Psoas muscle (tissue), 8 donors: Measurements from ENCODE around the gene TCERG1L. TPM values are rescaled to one million over a fixed set of nuclear protein-coding genes. Genes with fewer than 3 reads are reported as not detected.
"Not testable (repeated sequence)": the region's sequence is repeated elsewhere in the genome, so short reads cannot be mapped to it uniquely, and the experiment has no call there.

Source experiments
- ATAC-seq, 4 donors: fragments of 200-7000 bp; cut with Tn5 transposase; one replicate each; pipeline ENCODE4 v1.9.1; 2020; ENCODE audit warnings: moderate library complexity in 3 of 4, mild to moderate bottlenecking in 2 of 4
- DNase-seq, 2 donors: peaks; one replicate each; pipeline ENCODE4 v3.0.0-alpha.2; 2020
- H3K27ac ChIP-seq: fragments of 200-600 bp; one replicate; pipeline ENCODE4 v1.8.0; 2022
- H3K27me3 ChIP-seq, 3 donors: fragments of 200-600 bp in 1 of 3; one replicate each; pipeline versions ENCODE4 v1.6.1 to v1.8.0; 2013 to 2022; ENCODE audit warnings: low read length in 2 of 3, mild to moderate bottlenecking in 2 of 3, moderate library complexity in 1 of 3; ENCODE audit not compliant: insufficient read depth in 3 of 3
- H3K36me3 ChIP-seq, 2 donors: fragments of 200-600 bp in 1 of 2; one replicate each; pipeline versions ENCODE4 v1.6.1 to v1.8.0; 2013 to 2022; ENCODE audit warnings: low read depth in 1 of 2, mild to moderate bottlenecking in 1 of 2, moderate library complexity in 1 of 2; ENCODE audit not compliant: insufficient read depth in 1 of 2
- H3K4me1 ChIP-seq: fragments of 200-600 bp; one replicate; pipeline ENCODE4 v1.8.0; 2022
- H3K4me3 ChIP-seq: fragments of 200-600 bp; one replicate; pipeline ENCODE4 v1.8.0; 2022; ENCODE audit warnings: mild to moderate bottlenecking
- H3K9me3 ChIP-seq: fragments of 200-600 bp; one replicate; pipeline ENCODE4 v1.8.0; 2022
- CTCF ChIP-seq: fragments of 200-600 bp; IDR thresholded peaks from one replicate; pipeline ENCODE4 v1.8.0; 2022; ENCODE audit warnings: antibody characterized with exemption
- WGBS, 3 donors: extraction: QIAGEN DNeasy Blood & Tissue Kit; methylation state at CpG; one replicate each; pipeline versions ENCODE4 v1.1.6 to v1.1.7; 2013; 5-methylcytosine and 5-hydroxymethylcytosine counted together
- intact Hi-C, 2 donors: fragments of 100-400 bp; cut with DNase I; formaldehyde crosslinking; loops; one replicate each; pipeline versions ENCODE4 v1.11.0 to v1.14.2; 2022
- polyA plus RNA-seq, 3 donors: library from polyadenylated mRNA; stranded (reverse); fragments of 200-250 nt; gene quantifications; one replicate each; pipeline ENCODE4 v1.2.3, GENCODE V29; 2013
- total RNA-seq, 4 donors: library from RNA; stranded (reverse); fragmentation: NEBNext Ultra II Directional in 2 of 4; extraction: Animal tissue kit (Norgen Biotek cat#: 25700) in 2 of 4; gene quantifications; one replicate each; pipeline versions ENCODE4 v1.2.1 to v1.2.4, GENCODE V29; 2021 to 2023
- donor health status: healthy with polysubstance abuse.
- donor health status: DM: no; HTN: no; CAD: no; lungs with moderate emphysema.
- donor health status: Bipolar disorder and iron deficiency.
- donor health status: healthy.
- donor health status: DM: yes; HTN: yes; CAD: no.
- donor health status: DM: no; HTN: no; CAD: no.
- donor health status: DM: no; HTN: no; CAD: no.
- donor health status: DM: yes; HTN: yes; CAD: no.

TCERG1L gene
- total and polyA plus RNA-seq, 7 donors: 0.01 TPM; not detected in 6

DNA sequence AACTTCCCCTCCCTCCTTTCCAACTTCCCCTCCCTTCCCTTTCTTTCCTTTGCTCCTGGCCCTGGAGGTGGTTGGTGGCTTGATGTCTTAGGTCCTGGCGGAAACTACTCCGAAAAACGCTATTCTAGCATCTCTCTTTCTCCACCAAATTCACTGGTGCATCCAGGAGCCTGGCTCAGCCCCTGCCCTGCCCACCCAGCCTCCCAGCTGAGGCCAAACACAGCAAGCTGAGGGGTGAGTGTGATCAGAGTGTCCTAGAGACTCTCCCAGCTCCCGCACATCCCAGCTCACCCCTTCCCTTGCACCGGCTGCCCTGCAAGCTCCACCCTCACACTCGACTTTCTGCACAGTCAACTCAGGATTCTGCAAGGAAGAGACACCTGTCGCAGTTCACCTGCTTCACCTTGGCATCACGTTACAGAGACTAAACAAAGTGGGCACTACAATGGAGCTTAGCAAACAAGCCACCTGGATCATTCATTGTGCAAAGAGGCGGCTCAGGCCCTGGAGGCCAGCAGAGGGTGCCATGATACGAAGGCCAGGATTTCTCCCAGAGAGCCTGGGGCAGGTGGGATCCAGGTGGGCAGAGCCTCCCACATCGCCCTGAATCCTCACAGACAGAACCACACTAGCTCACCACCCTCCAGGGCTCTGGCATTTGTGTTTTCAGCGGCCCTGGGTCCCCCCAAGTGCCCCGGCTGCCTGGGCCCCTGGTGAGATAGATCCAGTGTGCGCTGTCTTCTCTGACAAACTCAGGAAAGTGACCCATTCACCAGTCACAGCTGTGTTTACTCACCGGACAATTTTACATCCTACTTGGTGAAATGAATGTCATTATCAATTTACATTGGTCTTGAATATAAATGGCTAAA lies 169.6 kb downstream of the TCERG1L start:
- H3K27me3 ChIP-seq: peaks cover 0 to 39% (median 3%) of the 10 kb centered on the region in 3 donors
- DNase-seq (no peak), ATAC-seq (no peak)
- intact Hi-C loops: no loop called here
- 89 to 93% (median 91%) methylated on average over 15 of the region's 15 CpGs for WGBS, 3 donors
- H3K4me1 ChIP-seq: no peaks in the 10 kb centered on the region
- H3K27ac ChIP-seq: no peak overlapping the region
- H3K4me3 ChIP-seq: no peak overlapping the region
- TF ChIP-seq CTCF: no peak
- H3K9me3 ChIP-seq: no peaks in the 10 kb centered on the region
- no peaks in the 10 kb centered on the region for H3K36me3 ChIP-seq

DNA sequence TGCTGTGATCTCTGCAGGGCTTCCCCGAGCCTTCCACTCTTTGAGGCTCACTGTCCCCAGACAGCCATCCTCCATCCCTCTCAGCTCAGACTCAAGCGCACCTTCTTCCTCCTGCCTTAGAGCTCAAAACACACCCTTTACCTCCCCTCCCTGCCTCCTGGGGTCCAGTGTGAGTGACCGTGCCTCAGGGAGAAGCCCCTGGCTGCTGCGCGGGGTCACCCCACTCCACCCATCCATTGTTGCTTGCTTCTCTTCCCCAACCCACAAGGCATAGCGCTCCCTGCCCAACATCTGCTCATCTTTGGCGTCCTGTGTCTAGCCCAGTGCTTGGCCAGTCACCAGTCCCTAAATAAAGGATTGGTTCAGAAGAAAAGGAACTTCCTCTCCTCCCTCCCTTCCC lies 170.3 kb downstream of the TCERG1L start:
- H3K27ac ChIP-seq: no peak overlapping the region
- H3K27me3 ChIP-seq: peaks cover 0 to 33% (median 3%) of the 10 kb centered on the region in 3 donors
- no peaks in the 10 kb centered on the region for H3K4me1 ChIP-seq
- H3K9me3 ChIP-seq: no peaks in the 10 kb centered on the region
- H3K4me3 ChIP-seq: no peak overlapping the region
- WGBS, 3 donors: 80 to 89% (median 81%) methylated on average over 7 of the region's 7 CpGs
- DNase-seq: no peak
- intact Hi-C loops: no loop called here
- no peak for ATAC-seq
- H3K36me3 ChIP-seq: no peaks in the 10 kb centered on the region
- TF ChIP-seq CTCF: no peak

DNA sequence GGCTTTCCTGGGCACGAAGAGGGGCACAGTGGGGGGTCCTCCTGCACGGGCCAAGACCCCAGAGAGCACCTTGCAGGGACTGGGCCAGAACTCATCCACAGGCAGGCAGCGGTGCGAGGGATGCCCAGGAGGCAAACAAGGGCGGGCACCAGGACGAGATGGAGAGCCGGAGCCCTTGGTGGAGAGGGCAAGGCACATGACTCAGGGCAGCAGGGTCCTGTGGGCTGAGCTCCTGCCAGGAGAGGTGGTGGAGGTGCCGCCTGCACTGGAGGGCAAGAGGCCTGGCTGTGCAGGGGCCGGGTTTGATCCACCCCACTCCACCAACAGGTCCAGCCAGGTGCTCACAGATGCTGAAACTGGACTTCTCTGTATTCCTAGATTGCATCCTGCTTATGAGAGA lies 170.9 kb downstream of the TCERG1L start:
- 88 to 92% (median 89%) methylated on average over 9 of the region's 9 CpGs for WGBS, 3 donors
- TF ChIP-seq CTCF: no peak
- no peak for ATAC-seq
- H3K4me3 ChIP-seq: no peak overlapping the region
- H3K9me3 ChIP-seq: no peaks in the 10 kb centered on the region
- peaks cover 0 to 28% (median 3%) of the 10 kb centered on the region in 3 donors for H3K27me3 ChIP-seq
- H3K36me3 ChIP-seq: no peaks in the 10 kb centered on the region
- no peak overlapping the region for H3K27ac ChIP-seq
- DNase-seq: no peak
- intact Hi-C loops: no loop called here
- no peaks in the 10 kb centered on the region for H3K4me1 ChIP-seq

GRCh38 chr10:131137223-131137622 lies 174.3 kb downstream of the TCERG1L start:
- Histone ChIP-seq H3K9me3 (no peaks in the 10 kb centered on the region), H3K4me1 (no peaks in the 10 kb centered on the region), H3K27me3 (peaks cover 0 to 8% (median 0%) of the 10 kb centered on the region in 3 donors), H3K36me3 (no peaks in the 10 kb centered on the region), H3K4me3 (no peak overlapping the region), H3K27ac (no peak overlapping the region)
- intact Hi-C loops: no loop called here
- no peak for ATAC-seq
- no peak for TF ChIP-seq CTCF
- no peak for DNase-seq
- 81 to 84% (median 84%) methylated on average over 15 to 17 of the region's 17 CpGs for WGBS, 3 donors

DNA sequence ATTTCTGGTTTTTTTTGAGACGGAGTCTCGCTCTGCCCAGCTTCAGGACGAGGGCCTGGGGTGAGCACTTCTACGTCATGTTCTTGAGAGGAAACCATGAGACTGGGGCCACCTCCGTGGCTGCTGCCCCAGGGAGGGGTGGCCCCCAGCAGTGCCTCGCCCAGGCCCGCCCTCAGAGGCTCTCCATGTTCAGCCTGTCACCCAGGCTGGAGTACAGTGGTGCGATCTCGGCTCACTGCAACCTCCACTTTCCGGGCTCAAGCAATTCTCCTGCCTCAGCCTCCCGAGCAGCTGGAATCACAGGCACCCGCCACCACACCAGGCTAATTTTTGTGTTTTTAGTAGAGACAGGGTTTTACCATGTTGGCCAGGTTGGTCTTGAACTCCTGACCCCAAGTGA lies 175.2 kb downstream of the TCERG1L start:
- H3K27me3 ChIP-seq: peaks cover 0 to 11% (median 0%) of the 10 kb centered on the region in 3 donors
- DNase-seq, H3K4me1 ChIP-seq, H3K9me3 ChIP-seq, H3K36me3 ChIP-seq, ATAC-seq, H3K27ac ChIP-seq, H3K4me3 ChIP-seq, intact Hi-C loops: not testable (repeated sequence)
- WGBS, 3 donors: 96 to 97% (median 96%) methylated on average over 12 of the region's 12 CpGs
